Hepatocyte (in vitro differentiated cells): ENCODE results near the gene GREM2.

Experiments
- CTCF ChIP-seq: fragments of 200-600 bp; sonication (generic); IDR thresholded peaks from 2 replicates; pipeline ENCODE4 v1.5.1; 2016; ENCODE audit warnings: antibody characterized with exemption, mild to moderate bottlenecking; ENCODE audit not compliant: poor library complexity
- EZH2 ChIP-seq: fragments of 200-600 bp; sonication (generic); IDR thresholded peaks from 2 replicates; pipeline ENCODE4 v1.6.1; 2016; ENCODE audit warnings: antibody characterized with exemption, mild to moderate bottlenecking, borderline replicate concordance

- TF ChIP-seq CTCF (no peak), EZH2 (no peak)
Observed at GRCh38 chr1:240539769-240540414, 72.1 kb downstream of the GREM2 start.
